ENCODE data around the gene ATP6V0C. TPM values are rescaled to one million over a fixed set of nuclear protein-coding genes. Genes with fewer than 3 reads are reported as not detected.

The ATP6V0C gene
- total and polyA plus RNA-seq, 2 of the 13 experiments (the other 11 are each of a cell fraction or from before 2014, with no cell fraction given): 10.4 to 20.1 TPM

DNA sequence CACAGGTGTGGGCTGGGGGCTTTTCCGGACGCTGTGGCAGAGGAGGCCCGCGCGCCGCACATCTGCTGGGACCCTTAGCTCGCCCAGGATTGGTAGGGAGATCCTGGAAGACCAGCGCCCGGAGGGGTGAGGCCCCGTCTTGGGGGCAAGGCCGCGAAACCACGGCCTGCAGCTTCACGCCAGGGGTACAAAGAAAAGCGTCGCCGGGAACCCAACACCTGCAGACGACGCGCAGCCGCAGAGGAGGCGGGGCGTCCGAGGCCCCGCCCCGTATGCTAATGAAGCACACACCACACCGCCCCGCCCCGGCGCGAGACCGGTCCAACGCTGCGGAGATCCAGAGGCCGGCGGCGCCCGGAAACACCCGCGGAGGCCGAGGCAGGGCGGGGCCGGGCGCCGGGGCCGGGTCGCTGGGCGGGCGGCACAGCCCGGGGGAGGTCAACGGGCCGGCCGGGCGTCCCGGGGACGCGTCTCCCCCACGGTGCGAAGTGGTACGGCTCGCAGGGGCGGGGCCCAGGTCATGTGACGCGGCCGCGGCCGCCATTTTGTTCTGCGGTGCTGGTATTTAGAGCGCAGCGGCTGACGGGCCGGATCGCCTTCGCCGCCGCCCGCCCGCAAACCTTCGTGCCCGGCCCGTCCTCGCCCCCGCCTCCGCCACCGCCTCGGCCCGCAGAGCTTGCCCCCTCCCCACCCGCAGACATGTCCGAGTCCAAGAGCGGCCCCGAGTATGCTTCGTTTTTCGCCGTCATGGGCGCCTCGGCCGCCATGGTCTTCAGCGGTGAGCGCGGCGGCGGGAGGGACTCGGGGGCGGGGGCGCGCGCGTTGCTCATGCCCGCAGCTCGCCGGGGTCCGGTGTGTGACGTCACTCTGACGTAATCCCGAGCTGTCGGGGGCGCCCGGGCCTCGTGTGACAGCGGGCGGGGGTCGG, at the start of gene ATP6V0C (continued):
- no peak for TF ChIP-seq ZNF7 (CRISPR knock-in tag; IDR thresholded peaks at IDR 0.05)
- TF ChIP-seq ETV5 (CRISPR knock-in tag; IDR thresholded peaks at IDR 0.05; ENCODE audit: borderline replicate concordance): no peak
- no peak; the same call in 1 of the 2 replicates for TF ChIP-seq TFDP1 (CRISPR knock-in tag; IDR thresholded peaks at IDR 0.05; ENCODE audit: borderline replicate concordance)
- TF ChIP-seq, protein P1, sequence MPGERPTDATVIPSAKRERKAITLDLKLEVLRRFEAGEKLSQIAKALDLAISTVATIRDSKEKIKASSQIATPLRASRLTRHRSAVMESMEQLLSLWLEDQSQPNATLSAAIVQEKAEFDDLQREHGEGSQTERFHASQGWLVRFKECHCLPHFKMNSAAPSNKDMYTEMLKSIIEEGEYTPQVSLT (CRISPR knock-in tag; IDR thresholded peaks at IDR 0.05; ENCODE audit: borderline replicate concordance, low read depth): no peak
- no peak for TF ChIP-seq ZNF775 (CRISPR knock-in tag; IDR thresholded peaks at IDR 0.05; ENCODE audit: borderline replicate concordance)
- TF ChIP-seq ZNF362 (CRISPR knock-in tag; IDR thresholded peaks at IDR 0.05; ENCODE audit: borderline replicate concordance): no peak
- TF ChIP-seq WIZ (CRISPR knock-in tag; IDR thresholded peaks at IDR 0.05): no peak
- TF ChIP-seq ZKSCAN1 (IDR thresholded peaks at IDR 0.05; ENCODE audit: low read length): no peak
- no peak for TF ChIP-seq PLSCR1 (CRISPR knock-in tag; IDR thresholded peaks at IDR 0.05; ENCODE audit: borderline replicate concordance)
- TF ChIP-seq, protein P2, sequence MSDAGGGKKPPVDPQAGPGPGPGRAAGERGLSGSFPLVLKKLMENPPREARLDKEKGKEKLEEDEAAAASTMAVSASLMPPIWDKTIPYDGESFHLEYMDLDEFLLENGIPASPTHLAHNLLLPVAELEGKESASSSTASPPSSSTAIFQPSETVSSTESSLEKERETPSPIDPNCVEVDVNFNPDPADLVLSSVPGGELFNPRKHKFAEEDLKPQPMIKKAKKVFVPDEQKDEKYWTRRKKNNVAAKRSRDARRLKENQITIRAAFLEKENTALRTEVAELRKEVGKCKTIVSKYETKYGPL (CRISPR knock-in tag; IDR thresholded peaks at IDR 0.05): no peak
- TF ChIP-seq, protein P3, sequence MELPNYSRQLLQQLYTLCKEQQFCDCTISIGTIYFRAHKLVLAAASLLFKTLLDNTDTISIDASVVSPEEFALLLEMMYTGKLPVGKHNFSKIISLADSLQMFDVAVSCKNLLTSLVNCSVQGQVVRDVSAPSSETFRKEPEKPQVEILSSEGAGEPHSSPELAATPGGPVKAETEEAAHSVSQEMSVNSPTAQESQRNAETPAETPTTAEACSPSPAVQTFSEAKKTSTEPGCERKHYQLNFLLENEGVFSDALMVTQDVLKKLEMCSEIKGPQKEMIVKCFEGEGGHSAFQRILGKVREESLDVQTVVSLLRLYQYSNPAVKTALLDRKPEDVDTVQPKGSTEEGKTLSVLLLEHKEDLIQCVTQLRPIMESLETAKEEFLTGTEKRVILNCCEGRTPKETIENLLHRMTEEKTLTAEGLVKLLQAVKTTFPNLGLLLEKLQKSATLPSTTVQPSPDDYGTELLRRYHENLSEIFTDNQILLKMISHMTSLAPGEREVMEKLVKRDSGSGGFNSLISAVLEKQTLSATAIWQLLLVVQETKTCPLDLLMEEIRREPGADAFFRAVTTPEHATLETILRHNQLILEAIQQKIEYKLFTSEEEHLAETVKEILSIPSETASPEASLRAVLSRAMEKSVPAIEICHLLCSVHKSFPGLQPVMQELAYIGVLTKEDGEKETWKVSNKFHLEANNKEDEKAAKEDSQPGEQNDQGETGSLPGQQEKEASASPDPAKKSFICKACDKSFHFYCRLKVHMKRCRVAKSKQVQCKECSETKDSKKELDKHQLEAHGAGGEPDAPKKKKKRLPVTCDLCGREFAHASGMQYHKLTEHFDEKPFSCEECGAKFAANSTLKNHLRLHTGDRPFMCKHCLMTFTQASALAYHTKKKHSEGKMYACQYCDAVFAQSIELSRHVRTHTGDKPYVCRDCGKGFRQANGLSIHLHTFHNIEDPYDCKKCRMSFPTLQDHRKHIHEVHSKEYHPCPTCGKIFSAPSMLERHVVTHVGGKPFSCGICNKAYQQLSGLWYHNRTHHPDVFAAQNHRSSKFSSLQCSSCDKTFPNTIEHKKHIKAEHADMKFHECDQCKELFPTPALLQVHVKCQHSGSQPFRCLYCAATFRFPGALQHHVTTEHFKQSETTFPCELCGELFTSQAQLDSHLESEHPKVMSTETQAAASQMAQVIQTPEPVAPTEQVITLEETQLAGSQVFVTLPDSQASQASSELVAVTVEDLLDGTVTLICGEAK (IDR thresholded peaks at IDR 0.05): no peak
- TF ChIP-seq, protein P3 (CRISPR knock-in tag; IDR thresholded peaks at IDR 0.05): peak; percentile 41
- no peak for TF ChIP-seq MEIS1 (CRISPR knock-in tag; IDR thresholded peaks at IDR 0.05; ENCODE audit: borderline replicate concordance)
